OCI-LY3 (cell line): ENCODE measurements around the gene DNAH17.

Experiments
- H2AFZ ChIP-seq: fragments of 200-600, 300-600 bp; shearing (Covaris generic); 2 replicates; pipeline ENCODE4 v1.6.0; 2014; ENCODE audit warnings: antibody characterized with exemption, low read depth, low read length
- H3K27ac ChIP-seq: fragments of 200-600, 300-600 bp; sonication (generic); 2 replicates; pipeline ENCODE4 v1.5.1; 2014; ENCODE audit warnings: mild to moderate bottlenecking, low read length, moderate library complexity, mixed read lengths
- H3K27me3 ChIP-seq: fragments of 200-600, 300-600 bp; sonication (generic); 2 replicates; pipeline ENCODE4 v1.6.1; 2014; ENCODE audit warnings: low read depth, low read length, mixed read lengths
- H3K36me3 ChIP-seq: fragments of 200-600, 300-600 bp; sonication (generic); replicated peaks from 2 replicates; pipeline ENCODE3; 2014; ENCODE audit warnings: low read depth, low read length, mixed read lengths
- H3K4me1 ChIP-seq: fragments of 300-600, 200-600 bp; sonication (generic); 2 replicates; pipeline ENCODE4 v1.6.1; 2014; ENCODE audit warnings: low read length, mixed read lengths
- H3K4me2 ChIP-seq: fragments of 200-600, 300-600 bp; sonication (generic); 2 replicates; pipeline ENCODE4 v1.6.1; 2014; ENCODE audit warnings: low read length, mixed read lengths
- H3K4me3 ChIP-seq: fragments of 300-600, 200-600 bp; sonication (generic); 2 replicates; pipeline ENCODE4 v1.5.1; 2014; ENCODE audit warnings: antibody characterized with exemption, mild to moderate bottlenecking, low read length, moderate library complexity
- H3K79me2 ChIP-seq: fragments of 300-600, 200-600 bp; shearing (Covaris generic); 2 replicates; pipeline ENCODE4 v1.6.1; 2014; ENCODE audit warnings: mild to moderate bottlenecking, low read length, mixed read lengths
- H3K9ac ChIP-seq: fragments of 300-600, 200-600 bp; shearing (Covaris generic); 2 replicates; pipeline ENCODE4 v1.6.0; 2014; ENCODE audit warnings: mild to moderate bottlenecking, low read length, moderate library complexity
- H3K9me3 ChIP-seq: fragments of 200-600, 300-600 bp; shearing (Covaris generic); 2 replicates; pipeline ENCODE4 v1.6.1; 2014; ENCODE audit warnings: low read length, mixed read lengths; ENCODE audit not compliant: insufficient read depth
- H4K20me1 ChIP-seq: fragments of 200-600, 300-600 bp; sonication (generic); 2 replicates; pipeline ENCODE4 v1.6.1; 2016; ENCODE audit warnings: low read length, mixed read lengths; ENCODE audit not compliant: insufficient read depth
- CTCF ChIP-seq: fragments of 200-600, 300-600 bp; sonication (generic); IDR thresholded peaks from 2 replicates; pipeline ENCODE4 v1.5.1; 2014; ENCODE audit warnings: antibody characterized with exemption, low read length, low read depth
- EZH2phosphoT487 ChIP-seq: fragments of 200-600 bp; shearing (Covaris generic); IDR thresholded peaks from 2 replicates; pipeline ENCODE4 v1.6.1; 2018; ENCODE audit warnings: antibody characterized with exemption, mixed run types, low read depth

The DNAH17 gene

GRCh38 chr17:78512976-78513375, 64.2 kb downstream of the DNAH17 start:
- Histone ChIP-seq H3K9ac (no peak overlapping the region), H3K79me2 (no peaks in the 10 kb centered on the region), H3K4me1 (no peaks in the 10 kb centered on the region), H3K9me3 (no peaks in the 10 kb centered on the region), H3K27ac (no peak overlapping the region), H3K27me3 (0 out of 2 replicates have a peak, but pooled peaks cover 4% of the 10 kb centered on the region), H2AFZ (no peak overlapping the region), H4K20me1 (no peaks in the 10 kb centered on the region), H3K4me3 (no peak overlapping the region), H3K4me2 (no peak overlapping the region), H3K36me3 (no peaks in the 10 kb centered on the region)
- no peak for TF ChIP-seq CTCF
- TF ChIP-seq EZH2phosphoT487, result no peak

- TF ChIP-seq CTCF (no peak), EZH2phosphoT487 (no peak)
- H3K4me1 ChIP-seq, result no peaks in the 10 kb centered on the region
- no peak overlapping the region for H3K4me3 ChIP-seq
- no peaks in the 10 kb centered on the region for H3K79me2 ChIP-seq
- H3K27me3 ChIP-seq, result 0 out of 2 replicates have a peak, but pooled peaks cover 8% of the 10 kb centered on the region
- no peak overlapping the region for H3K27ac ChIP-seq
- no peak overlapping the region for H3K4me2 ChIP-seq
- no peaks in the 10 kb centered on the region for H3K36me3 ChIP-seq
- no peaks in the 10 kb centered on the region for H4K20me1 ChIP-seq
- H3K9ac ChIP-seq, result no peak overlapping the region
- no peak overlapping the region for H2AFZ ChIP-seq
- H3K9me3 ChIP-seq, result no peaks in the 10 kb centered on the region
These were observed 66.8 kb downstream of the DNAH17 start for GRCh38 chr17:78510141-78511075.

- Histone ChIP-seq H3K36me3 (no peaks in the 10 kb centered on the region), H4K20me1 (no peaks in the 10 kb centered on the region), H3K79me2 (no peaks in the 10 kb centered on the region), H2AFZ (no peak overlapping the region), H3K4me1 (no peaks in the 10 kb centered on the region), H3K27ac (no peak overlapping the region), H3K9me3 (no peaks in the 10 kb centered on the region), H3K27me3 (0 out of 2 replicates have a peak, but pooled peaks cover 8% of the 10 kb centered on the region), H3K4me2 (no peak overlapping the region), H3K4me3 (no peak overlapping the region), H3K9ac (no peak overlapping the region)
- TF ChIP-seq EZH2phosphoT487, result no peak
- no peak for TF ChIP-seq CTCF
These were observed 69.7 kb downstream of the DNAH17 start for GRCh38 chr17:78507526-78507925.

- H3K27me3 ChIP-seq, result 0 out of 2 replicates have a peak, but pooled peaks cover 8% of the 10 kb centered on the region
- TF ChIP-seq CTCF, result no peak
- no peak for TF ChIP-seq EZH2phosphoT487
These were observed 70.5 kb downstream of the DNAH17 start for GRCh38 chr17:78506454-78507309.

More at GRCh38 chr17:78506454-78507309, 70.5 kb downstream of the DNAH17 start:
- Histone ChIP-seq H3K36me3 (no peaks in the 10 kb centered on the region), H2AFZ (no peak overlapping the region), H3K9ac (no peak overlapping the region), H3K9me3 (no peaks in the 10 kb centered on the region), H3K79me2 (no peaks in the 10 kb centered on the region), H3K4me1 (no peaks in the 10 kb centered on the region), H4K20me1 (no peaks in the 10 kb centered on the region), H3K4me2 (no peak overlapping the region), H3K4me3 (no peak overlapping the region), H3K27ac (no peak overlapping the region)
